DOHH2 (cell line): Measurements from ENCODE around the gene ANKRD13C.

ENCODE experiments used
- H3F3A ChIP-seq: fragments of 200-600 bp; sonication (generic), shearing (Covaris generic); 2 replicates; pipeline ENCODE4 v1.6.0; 2016; ENCODE audit warnings: antibody characterized with exemption, mild to moderate bottlenecking; ENCODE audit not compliant: control insufficient read depth, insufficient read depth
- H3K27ac ChIP-seq: fragments of 200-600 bp; sonication (generic); 2 replicates; pipeline ENCODE4 v1.5.1; 2014; ENCODE audit warnings: low read depth, mild to moderate bottlenecking, low read length, moderate library complexity
- H3K27me3 ChIP-seq: fragments of 200-600 bp; sonication (generic); 2 replicates; pipeline ENCODE4 v1.6.1; 2014; ENCODE audit warnings: mild to moderate bottlenecking, low read length, mixed read lengths; ENCODE audit not compliant: control insufficient read depth
- H3K36me3 ChIP-seq: fragments of 200-600 bp; sonication (generic); 2 replicates; pipeline ENCODE4 v1.6.1; 2014; ENCODE audit warnings: mild to moderate bottlenecking, low read length, moderate library complexity, mixed read lengths; ENCODE audit not compliant: control insufficient read depth
- H3K4me1 ChIP-seq: fragments of 200-600 bp; sonication (generic); 2 replicates; pipeline ENCODE4 v1.6.1; 2014; ENCODE audit warnings: mild to moderate bottlenecking, low read length, mixed read lengths; ENCODE audit not compliant: control insufficient read depth
- H3K4me2 ChIP-seq: fragments of 200-600 bp; sonication (generic); 2 replicates; pipeline ENCODE4 v1.6.0; 2014; ENCODE audit warnings: mild to moderate bottlenecking, low read length, moderate library complexity
- H3K4me3 ChIP-seq: fragments of 200-600 bp; sonication (generic); 2 replicates; pipeline ENCODE4 v1.5.1; 2014; ENCODE audit warnings: mild to moderate bottlenecking, low read length, mixed read lengths
- H3K79me2 ChIP-seq: fragments of 200-600 bp; sonication (generic); 2 replicates; pipeline ENCODE4 v1.6.1; 2014; ENCODE audit warnings: mild to moderate bottlenecking, low read length, mixed read lengths; ENCODE audit not compliant: control insufficient read depth
- H3K9me2 ChIP-seq: fragments of 200-600 bp; sonication (generic); replicated peaks from 2 replicates; pipeline ENCODE4 v1.6.1; 2014; ENCODE audit warnings: mild to moderate bottlenecking, low read length, mixed read lengths; ENCODE audit not compliant: control insufficient read depth
- H3K9me3 ChIP-seq: fragments of 200-600 bp; sonication (generic); 2 replicates; pipeline ENCODE4 v1.6.1; 2014; ENCODE audit warnings: antibody characterized with exemption, low read length, mixed read lengths; ENCODE audit not compliant: control insufficient read depth, insufficient read depth
- H4K20me1 ChIP-seq: fragments of 200-600 bp; sonication (generic); 2 replicates; pipeline ENCODE4 v1.6.0; 2014; ENCODE audit warnings: low read depth, mild to moderate bottlenecking, antibody characterized with exemption, low read length, moderate library complexity; ENCODE audit not compliant: control insufficient read depth, insufficient read depth
- EZH2phosphoT487 ChIP-seq: fragments of 200-600 bp; sonication (generic); IDR thresholded peaks from 2 replicates; pipeline ENCODE4 v1.6.1; 2017; ENCODE audit warnings: borderline replicate concordance, mild to moderate bottlenecking, antibody characterized with exemption, low read length, moderate library complexity, mixed read lengths
- TF ChIP-seq, protein P1 (sequence below): fragments of 200-600 bp; sonication (generic); IDR thresholded peaks from one replicate; pipeline ENCODE4 v1.5.1; 2014; ENCODE audit warnings: antibody characterized with exemption, mild to moderate bottlenecking, low read depth, low read length; ENCODE audit not compliant: poor library complexity, severe bottlenecking

Gene ANKRD13C

DNA sequence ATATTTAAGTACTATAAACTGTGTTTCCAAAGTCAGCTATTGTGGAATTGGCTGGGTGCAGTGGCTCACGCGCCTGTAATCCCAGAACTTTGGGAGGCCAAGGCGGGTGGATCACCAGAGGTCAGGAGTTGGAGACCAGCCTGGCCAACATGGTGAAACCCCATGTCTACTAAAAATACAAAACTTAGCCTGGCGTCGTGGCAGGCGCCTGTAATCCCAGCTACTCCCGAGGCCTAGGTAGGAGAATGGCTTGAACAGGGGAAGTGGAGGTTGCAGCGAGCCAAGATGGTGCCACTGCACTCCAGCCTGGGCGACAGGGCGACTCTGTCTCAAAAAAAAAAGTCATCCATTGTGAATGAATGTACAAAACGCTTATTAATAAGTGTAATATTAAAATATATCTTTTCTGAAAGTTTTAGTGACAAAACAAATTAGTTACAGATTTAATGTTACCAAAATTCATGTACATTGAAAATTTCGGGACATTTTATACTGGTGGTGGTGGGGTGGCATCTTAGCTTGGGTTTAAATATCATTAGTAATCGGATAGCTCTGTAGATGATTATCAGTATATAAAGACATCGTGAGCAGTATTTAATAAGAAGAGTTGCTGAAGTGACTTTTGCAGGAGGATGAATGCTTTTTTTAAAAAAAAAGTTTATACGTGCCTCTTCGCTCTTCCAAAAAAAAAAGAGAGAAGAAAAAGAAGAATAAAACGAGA lies 133.8 kb downstream of the ANKRD13C start:
- peak overlapping the region; percentile 58 for H3K4me2 ChIP-seq
- peaks cover 17% of the 10 kb centered on the region for H3F3A ChIP-seq
- TF ChIP-seq, protein P1, sequence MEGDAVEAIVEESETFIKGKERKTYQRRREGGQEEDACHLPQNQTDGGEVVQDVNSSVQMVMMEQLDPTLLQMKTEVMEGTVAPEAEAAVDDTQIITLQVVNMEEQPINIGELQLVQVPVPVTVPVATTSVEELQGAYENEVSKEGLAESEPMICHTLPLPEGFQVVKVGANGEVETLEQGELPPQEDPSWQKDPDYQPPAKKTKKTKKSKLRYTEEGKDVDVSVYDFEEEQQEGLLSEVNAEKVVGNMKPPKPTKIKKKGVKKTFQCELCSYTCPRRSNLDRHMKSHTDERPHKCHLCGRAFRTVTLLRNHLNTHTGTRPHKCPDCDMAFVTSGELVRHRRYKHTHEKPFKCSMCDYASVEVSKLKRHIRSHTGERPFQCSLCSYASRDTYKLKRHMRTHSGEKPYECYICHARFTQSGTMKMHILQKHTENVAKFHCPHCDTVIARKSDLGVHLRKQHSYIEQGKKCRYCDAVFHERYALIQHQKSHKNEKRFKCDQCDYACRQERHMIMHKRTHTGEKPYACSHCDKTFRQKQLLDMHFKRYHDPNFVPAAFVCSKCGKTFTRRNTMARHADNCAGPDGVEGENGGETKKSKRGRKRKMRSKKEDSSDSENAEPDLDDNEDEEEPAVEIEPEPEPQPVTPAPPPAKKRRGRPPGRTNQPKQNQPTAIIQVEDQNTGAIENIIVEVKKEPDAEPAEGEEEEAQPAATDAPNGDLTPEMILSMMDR, result no peak
- TF ChIP-seq EZH2phosphoT487, result no peak
- H3K27me3 ChIP-seq, result no peaks in the 10 kb centered on the region
- no peaks in the 10 kb centered on the region for H3K9me2 ChIP-seq
- H3K4me1 ChIP-seq, result peaks cover 47% of the 10 kb centered on the region
- H3K79me2 ChIP-seq, result peaks cover 97% of the 10 kb centered on the region
- peaks cover 53% of the 10 kb centered on the region for H3K36me3 ChIP-seq
- H3K4me3 ChIP-seq, result peak overlapping the region; percentile 87
- H3K27ac ChIP-seq, result peak overlapping the region; percentile 86
- H3K9me3 ChIP-seq, result no peaks in the 10 kb centered on the region
- H4K20me1 ChIP-seq, result peaks cover 32% of the 10 kb centered on the region

DNA sequence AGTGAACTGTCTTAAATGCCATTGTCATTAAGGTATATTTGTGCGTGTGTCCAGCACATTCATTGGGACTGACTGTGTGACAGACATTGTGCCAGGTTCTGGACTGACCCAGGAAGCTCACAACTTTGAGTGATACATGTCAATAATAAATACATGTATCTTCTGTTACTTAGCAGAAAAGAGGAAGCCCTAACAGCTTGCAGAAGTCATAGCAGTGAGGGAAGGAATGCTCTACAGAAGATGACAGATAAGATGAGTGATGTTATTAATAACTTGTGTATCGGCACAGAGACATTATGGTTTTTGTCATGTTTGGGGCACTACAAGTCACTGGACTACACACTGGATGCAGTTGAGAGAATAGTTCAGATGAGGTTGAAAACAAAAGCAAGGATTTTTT lies 134.5 kb downstream of the ANKRD13C start:
- H3K36me3 ChIP-seq, result peaks cover 51% of the 10 kb centered on the region
- no peaks in the 10 kb centered on the region for H3K27me3 ChIP-seq
- peaks cover 47% of the 10 kb centered on the region for H3K4me1 ChIP-seq
- H3K27ac ChIP-seq, result peak overlapping the region; percentile 86
- H3F3A ChIP-seq, result peaks cover 16% of the 10 kb centered on the region
- no peaks in the 10 kb centered on the region for H3K9me2 ChIP-seq
- H3K4me2 ChIP-seq, result peak overlapping the region; percentile 58
- H4K20me1 ChIP-seq, result peaks cover 29% of the 10 kb centered on the region
- H3K9me3 ChIP-seq, result no peaks in the 10 kb centered on the region
- peaks cover 97% of the 10 kb centered on the region for H3K79me2 ChIP-seq
- H3K4me3 ChIP-seq, result peak overlapping the region; percentile 12; the same call in 1 of the 2 replicates
- TF ChIP-seq, protein P1, result no peak
- TF ChIP-seq EZH2phosphoT487, result no peak

DNA sequence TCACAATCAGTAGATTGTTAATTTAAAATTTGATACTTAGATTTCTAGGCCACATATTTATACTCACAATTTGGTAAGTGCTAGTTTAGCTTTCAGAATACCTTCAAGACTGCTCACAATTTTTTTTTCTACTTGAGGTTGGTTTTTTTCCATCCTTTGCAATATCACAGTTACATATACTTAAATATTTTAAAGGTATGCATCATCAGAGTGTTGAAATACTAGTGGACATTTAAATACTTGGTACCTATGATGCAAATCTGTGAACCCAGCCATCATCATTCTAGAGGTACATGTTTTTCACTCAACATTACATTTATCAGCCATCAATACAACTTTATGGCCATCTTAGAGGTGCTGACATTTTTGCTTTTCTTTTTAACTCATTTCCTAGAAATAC lies 143.0 kb downstream of the ANKRD13C start:
- no peak overlapping the region for H3K4me2 ChIP-seq
- peaks cover 5% of the 10 kb centered on the region; the same call in 1 of the 2 replicates for H3F3A ChIP-seq
- no peak overlapping the region for H3K27ac ChIP-seq
- peaks cover 51% of the 10 kb centered on the region for H3K36me3 ChIP-seq
- H3K4me3 ChIP-seq, result no peak overlapping the region
- no peak for TF ChIP-seq EZH2phosphoT487
- TF ChIP-seq, protein P1, result no peak
- H4K20me1 ChIP-seq, result no peaks in the 10 kb centered on the region; the same call in none of the 2 replicates
- no peaks in the 10 kb centered on the region for H3K9me2 ChIP-seq
- H3K9me3 ChIP-seq, result no peaks in the 10 kb centered on the region
- H3K27me3 ChIP-seq, result no peaks in the 10 kb centered on the region
- H3K4me1 ChIP-seq, result peaks cover 20% of the 10 kb centered on the region
- H3K79me2 ChIP-seq, result peaks cover 99% of the 10 kb centered on the region
